ENCODE results near the gene ANXA8. TPM values are rescaled to one million over a fixed set of nuclear protein-coding genes. Genes with fewer than 3 reads are reported as not detected.
"Not testable (repeated sequence)": the region's sequence is repeated elsewhere in the genome, so short reads cannot be mapped to it uniquely, and the experiment has no call there.

ANXA8 gene
- total RNA-seq, 5 donors from 2014 or later (not counting 1 experiment from before 2014, with no cell fraction given): not detected

DNA sequence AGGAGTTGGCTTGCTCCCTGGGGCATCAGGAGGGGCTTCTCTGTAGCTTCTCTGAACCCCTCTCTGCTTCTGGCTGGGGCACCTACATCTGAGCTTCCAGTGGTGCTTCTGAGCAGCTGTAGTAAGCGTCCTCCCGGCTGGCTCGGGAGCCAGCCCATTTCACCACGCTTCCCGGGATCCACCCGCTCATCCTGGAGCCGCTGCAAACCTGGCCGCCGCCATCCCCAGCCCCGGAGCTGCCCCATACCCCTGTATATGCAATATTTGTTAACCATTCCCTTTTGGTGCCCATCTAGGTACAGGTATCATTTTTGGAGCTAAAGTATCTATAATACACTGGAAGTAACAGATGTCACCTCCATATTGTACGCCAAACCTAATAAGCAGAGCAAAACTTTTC, 871 bp upstream of the ANXA8 start:
- H3K27me3 ChIP-seq (replicated peaks in 1 of 2; ENCODE audit: control insufficient read depth in 2 of 2, extremely low read depth in 1 of 2, insufficient read depth in 2 of 2, low read length in 1 of 2); H3K27ac Mint-ChIP-seq; H3K36me3 Mint-ChIP-seq; DNase-seq; H3K9me3 Mint-ChIP-seq; H3K4me3 ChIP-seq (ENCODE audit: control insufficient read depth in 1 of 2, extremely low read depth in 1 of 2, low read length in 1 of 2); H3K36me3 ChIP-seq (ENCODE audit: control insufficient read depth in 2 of 2, extremely low read depth in 1 of 2, insufficient read depth in 1 of 2, low read length in 1 of 2); H3K4me1 Mint-ChIP-seq; CTCF ChIA-PET; H3K27me3 Mint-ChIP-seq; H3K4me3 Mint-ChIP-seq; H3K9me3 ChIP-seq; ATAC-seq (replicated peaks in 1 of 4); POLR2A ChIA-PET; H3K27ac ChIP-seq (ENCODE audit: low read length); H3K4me1 ChIP-seq (ENCODE audit: control insufficient read depth in 1 of 2, extremely low read depth in 1 of 2, insufficient read depth in 2 of 2, low read length in 2 of 2): not testable (repeated sequence)
- no CpG with 5 or more reads among the region's 11 CpGs for WGBS (ENCODE audit: insufficient coverage)

- H3K27me3 ChIP-seq (replicated peaks in 1 of 2; ENCODE audit: control insufficient read depth in 2 of 2, extremely low read depth in 1 of 2, insufficient read depth in 2 of 2, low read length in 1 of 2); H3K27ac Mint-ChIP-seq; H3K9me3 Mint-ChIP-seq; ATAC-seq (replicated peaks in 1 of 4); H3K36me3 ChIP-seq (ENCODE audit: control insufficient read depth in 2 of 2, extremely low read depth in 1 of 2, insufficient read depth in 1 of 2, low read length in 1 of 2); POLR2A ChIA-PET; H3K4me3 ChIP-seq (ENCODE audit: control insufficient read depth in 1 of 2, extremely low read depth in 1 of 2, low read length in 1 of 2); H3K4me1 Mint-ChIP-seq; H3K4me1 ChIP-seq (ENCODE audit: control insufficient read depth in 1 of 2, extremely low read depth in 1 of 2, insufficient read depth in 2 of 2, low read length in 2 of 2); H3K9me3 ChIP-seq; H3K36me3 Mint-ChIP-seq; H3K4me3 Mint-ChIP-seq; DNase-seq; H3K27me3 Mint-ChIP-seq; CTCF ChIA-PET; H3K27ac ChIP-seq (ENCODE audit: low read length): not testable (repeated sequence)
- WGBS (ENCODE audit: insufficient coverage): no CpG with 5 or more reads among the region's 1 CpG
Measured at GRCh38 chr10:47482367-47482766, 1.5 kb downstream of the ANXA8 start.

DNA sequence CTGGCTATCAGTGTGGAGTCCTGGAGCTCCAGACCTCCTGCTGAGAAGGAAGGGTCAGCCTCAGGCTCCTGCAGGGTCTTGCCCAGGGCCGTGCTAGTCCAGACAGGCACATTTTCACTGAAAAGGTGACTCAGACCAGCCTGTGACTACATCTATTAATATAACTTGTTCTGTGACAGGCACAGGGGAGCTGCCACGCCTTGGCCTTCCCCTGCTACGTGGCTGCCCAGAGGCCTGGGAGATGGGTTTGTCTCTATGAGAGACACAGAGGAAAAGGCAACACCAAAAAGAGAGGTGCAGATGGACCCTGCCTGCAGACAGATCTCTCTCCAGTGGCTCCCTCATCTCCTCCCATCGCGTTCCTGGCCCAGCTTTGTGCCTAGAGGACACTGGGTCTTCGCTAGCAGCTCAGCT, 2.1 kb downstream of the ANXA8 start:
- ATAC-seq (replicated peaks in 1 of 4); H3K4me3 Mint-ChIP-seq; H3K36me3 ChIP-seq (ENCODE audit: control insufficient read depth in 2 of 2, extremely low read depth in 1 of 2, insufficient read depth in 1 of 2, low read length in 1 of 2); H3K4me3 ChIP-seq (ENCODE audit: control insufficient read depth in 1 of 2, extremely low read depth in 1 of 2, low read length in 1 of 2); H3K9me3 ChIP-seq; H3K36me3 Mint-ChIP-seq; H3K27me3 Mint-ChIP-seq; H3K4me1 ChIP-seq (ENCODE audit: control insufficient read depth in 1 of 2, extremely low read depth in 1 of 2, insufficient read depth in 2 of 2, low read length in 2 of 2); H3K27ac ChIP-seq (ENCODE audit: low read length); H3K9me3 Mint-ChIP-seq; H3K4me1 Mint-ChIP-seq; H3K27me3 ChIP-seq (replicated peaks in 1 of 2; ENCODE audit: control insufficient read depth in 2 of 2, extremely low read depth in 1 of 2, insufficient read depth in 2 of 2, low read length in 1 of 2); POLR2A ChIA-PET; CTCF ChIA-PET; H3K27ac Mint-ChIP-seq; DNase-seq: not testable (repeated sequence)
- no CpG with 5 or more reads among the region's 6 CpGs for WGBS (ENCODE audit: insufficient coverage)

GRCh38 chr10:47481182-47481766, 2.6 kb downstream of the ANXA8 start:
- WGBS (ENCODE audit: insufficient coverage): no CpG with 5 or more reads among the region's 10 CpGs

GRCh38 chr10:47480133-47480532, 3.8 kb downstream of the ANXA8 start:
- H3K9me3 Mint-ChIP-seq; H3K27me3 ChIP-seq (replicated peaks in 1 of 2; ENCODE audit: control insufficient read depth in 2 of 2, extremely low read depth in 1 of 2, insufficient read depth in 2 of 2, low read length in 1 of 2); H3K4me1 Mint-ChIP-seq; CTCF ChIA-PET; H3K9me3 ChIP-seq; H3K27ac Mint-ChIP-seq; ATAC-seq (replicated peaks in 1 of 4); H3K4me3 ChIP-seq (ENCODE audit: control insufficient read depth in 1 of 2, extremely low read depth in 1 of 2, low read length in 1 of 2); H3K27ac ChIP-seq (ENCODE audit: low read length); POLR2A ChIA-PET; H3K4me1 ChIP-seq (ENCODE audit: control insufficient read depth in 1 of 2, extremely low read depth in 1 of 2, insufficient read depth in 2 of 2, low read length in 2 of 2); H3K4me3 Mint-ChIP-seq; H3K36me3 Mint-ChIP-seq; H3K36me3 ChIP-seq (ENCODE audit: control insufficient read depth in 2 of 2, extremely low read depth in 1 of 2, insufficient read depth in 1 of 2, low read length in 1 of 2); H3K27me3 Mint-ChIP-seq; DNase-seq: not testable (repeated sequence)
- no CpG with 5 or more reads among the region's 3 CpGs for WGBS (ENCODE audit: insufficient coverage)

More at GRCh38 chr10:47481182-47481766, 2.6 kb downstream of the ANXA8 start:
- POLR2A ChIA-PET; H3K27me3 Mint-ChIP-seq; DNase-seq; CTCF ChIA-PET; H3K36me3 ChIP-seq (ENCODE audit: control insufficient read depth in 2 of 2, extremely low read depth in 1 of 2, insufficient read depth in 1 of 2, low read length in 1 of 2); H3K4me1 ChIP-seq (ENCODE audit: control insufficient read depth in 1 of 2, extremely low read depth in 1 of 2, insufficient read depth in 2 of 2, low read length in 2 of 2); H3K27me3 ChIP-seq (replicated peaks in 1 of 2; ENCODE audit: control insufficient read depth in 2 of 2, extremely low read depth in 1 of 2, insufficient read depth in 2 of 2, low read length in 1 of 2); H3K9me3 Mint-ChIP-seq; H3K4me1 Mint-ChIP-seq; H3K4me3 Mint-ChIP-seq; ATAC-seq (replicated peaks in 1 of 4); H3K36me3 Mint-ChIP-seq; H3K4me3 ChIP-seq (ENCODE audit: control insufficient read depth in 1 of 2, extremely low read depth in 1 of 2, low read length in 1 of 2); H3K27ac ChIP-seq (ENCODE audit: low read length); H3K27ac Mint-ChIP-seq; H3K9me3 ChIP-seq: not testable (repeated sequence)

GRCh38 chr10:47478114-47478513, 5.8 kb downstream of the ANXA8 start:
- CTCF ChIA-PET; POLR2A ChIA-PET; H3K27ac Mint-ChIP-seq; H3K4me3 ChIP-seq (ENCODE audit: control insufficient read depth in 1 of 2, extremely low read depth in 1 of 2, low read length in 1 of 2); H3K36me3 Mint-ChIP-seq; H3K27ac ChIP-seq (ENCODE audit: low read length); H3K9me3 Mint-ChIP-seq; H3K4me1 ChIP-seq (ENCODE audit: control insufficient read depth in 1 of 2, extremely low read depth in 1 of 2, insufficient read depth in 2 of 2, low read length in 2 of 2); H3K36me3 ChIP-seq (ENCODE audit: control insufficient read depth in 2 of 2, extremely low read depth in 1 of 2, insufficient read depth in 1 of 2, low read length in 1 of 2); H3K9me3 ChIP-seq; H3K4me1 Mint-ChIP-seq; ATAC-seq (replicated peaks in 1 of 4); H3K4me3 Mint-ChIP-seq; DNase-seq; H3K27me3 Mint-ChIP-seq; H3K27me3 ChIP-seq (replicated peaks in 1 of 2; ENCODE audit: control insufficient read depth in 2 of 2, extremely low read depth in 1 of 2, insufficient read depth in 2 of 2, low read length in 1 of 2): not testable (repeated sequence)
- no CpG with 5 or more reads among the region's 5 CpGs for WGBS (ENCODE audit: insufficient coverage)

DNA sequence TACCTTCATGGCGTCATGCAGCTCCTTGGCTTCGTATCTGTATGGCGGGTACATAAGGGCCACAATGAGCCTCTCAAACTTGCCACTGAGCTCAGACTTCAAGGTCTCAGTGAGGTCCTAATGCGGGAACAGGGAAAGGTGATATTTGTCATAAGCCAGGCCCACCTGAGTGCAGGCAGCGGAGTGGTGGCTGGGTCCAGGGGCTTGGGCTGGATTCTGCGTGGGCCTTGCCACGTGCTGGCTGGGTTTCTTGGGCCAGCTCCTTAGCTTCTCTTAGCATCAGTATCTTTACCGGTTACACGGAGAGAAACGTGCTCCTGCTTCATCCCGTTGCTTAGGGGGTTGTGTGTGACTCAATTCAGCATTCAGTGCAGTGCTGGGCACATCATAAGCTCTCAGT, 6.8 kb downstream of the ANXA8 start:
- H3K9me3 ChIP-seq; H3K4me3 ChIP-seq (ENCODE audit: control insufficient read depth in 1 of 2, extremely low read depth in 1 of 2, low read length in 1 of 2); H3K4me3 Mint-ChIP-seq; H3K27ac ChIP-seq (ENCODE audit: low read length); H3K4me1 Mint-ChIP-seq; H3K9me3 Mint-ChIP-seq; CTCF ChIA-PET; DNase-seq; H3K27me3 ChIP-seq (replicated peaks in 1 of 2; ENCODE audit: control insufficient read depth in 2 of 2, extremely low read depth in 1 of 2, insufficient read depth in 2 of 2, low read length in 1 of 2); H3K27ac Mint-ChIP-seq; ATAC-seq (replicated peaks in 1 of 4); POLR2A ChIA-PET; H3K4me1 ChIP-seq (ENCODE audit: control insufficient read depth in 1 of 2, extremely low read depth in 1 of 2, insufficient read depth in 2 of 2, low read length in 2 of 2); H3K36me3 ChIP-seq (ENCODE audit: control insufficient read depth in 2 of 2, extremely low read depth in 1 of 2, insufficient read depth in 1 of 2, low read length in 1 of 2); H3K27me3 Mint-ChIP-seq; H3K36me3 Mint-ChIP-seq: not testable (repeated sequence)
- no CpG with 5 or more reads among the region's 11 CpGs for WGBS (ENCODE audit: insufficient coverage)
